Kidney epithelial cell (primary cell): ENCODE data around the gene STRA8. TPM values are rescaled to one million over a fixed set of nuclear protein-coding genes. Genes with fewer than 3 reads are reported as not detected.

Experiments
- DNase-seq: peaks from one replicate; pipeline ENCODE4 v3.0.0-alpha.2; 2010; ENCODE audit warnings: low read depth
- H3K27me3 ChIP-seq: 2 replicates; pipeline ENCODE4 v1.6.0; 2011; ENCODE audit warnings: low read length; ENCODE audit not compliant: control insufficient read depth, insufficient read depth
- H3K36me3 ChIP-seq: 2 replicates; pipeline ENCODE4 v1.5.1; 2011; ENCODE audit warnings: low read length; ENCODE audit not compliant: control insufficient read depth, insufficient read depth
- H3K4me3 ChIP-seq: 2 replicates; pipeline ENCODE4 v1.5.1; 2011; ENCODE audit warnings: low read depth, mild to moderate bottlenecking, control low read depth, low read length
- total RNA-seq: library from RNA; depleted of rRNA; stranded (reverse); fragments of >200 nt; gene quantifications from 2 replicates; pipeline ENCODE4 v1.2.3, GENCODE V29; 2015
- TF ChIP-seq, protein P1 (sequence below): IDR thresholded peaks from 2 replicates; pipeline ENCODE4 v1.5.1; 2011; ENCODE audit warnings: mild to moderate bottlenecking, moderate library complexity, low read length, control low read depth, inconsistent platforms; ENCODE audit not compliant: insufficient read depth, poor library complexity, severe bottlenecking

The STRA8 gene
- total RNA-seq, 1 donor from 2014 or later = not detected

GRCh38 chr7:135205850-135206249 is 27.8 kb upstream of the STRA8 start:
- TF ChIP-seq, protein P1, sequence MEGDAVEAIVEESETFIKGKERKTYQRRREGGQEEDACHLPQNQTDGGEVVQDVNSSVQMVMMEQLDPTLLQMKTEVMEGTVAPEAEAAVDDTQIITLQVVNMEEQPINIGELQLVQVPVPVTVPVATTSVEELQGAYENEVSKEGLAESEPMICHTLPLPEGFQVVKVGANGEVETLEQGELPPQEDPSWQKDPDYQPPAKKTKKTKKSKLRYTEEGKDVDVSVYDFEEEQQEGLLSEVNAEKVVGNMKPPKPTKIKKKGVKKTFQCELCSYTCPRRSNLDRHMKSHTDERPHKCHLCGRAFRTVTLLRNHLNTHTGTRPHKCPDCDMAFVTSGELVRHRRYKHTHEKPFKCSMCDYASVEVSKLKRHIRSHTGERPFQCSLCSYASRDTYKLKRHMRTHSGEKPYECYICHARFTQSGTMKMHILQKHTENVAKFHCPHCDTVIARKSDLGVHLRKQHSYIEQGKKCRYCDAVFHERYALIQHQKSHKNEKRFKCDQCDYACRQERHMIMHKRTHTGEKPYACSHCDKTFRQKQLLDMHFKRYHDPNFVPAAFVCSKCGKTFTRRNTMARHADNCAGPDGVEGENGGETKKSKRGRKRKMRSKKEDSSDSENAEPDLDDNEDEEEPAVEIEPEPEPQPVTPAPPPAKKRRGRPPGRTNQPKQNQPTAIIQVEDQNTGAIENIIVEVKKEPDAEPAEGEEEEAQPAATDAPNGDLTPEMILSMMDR = no peak
- DNase-seq = no peak
- Histone ChIP-seq H3K4me3 (no peak overlapping the region), H3K27me3 (no peaks in the 10 kb centered on the region), H3K36me3 (peaks cover 4% of the 10 kb centered on the region)

GRCh38 chr7:135206941-135207391 is 26.7 kb upstream of the STRA8 start:
- H3K27me3 ChIP-seq = no peaks in the 10 kb centered on the region
- DNase-seq = no peak
- no peak overlapping the region for H3K4me3 ChIP-seq
- H3K36me3 ChIP-seq = peaks cover 4% of the 10 kb centered on the region
- TF ChIP-seq, protein P1 = no peak

DNA sequence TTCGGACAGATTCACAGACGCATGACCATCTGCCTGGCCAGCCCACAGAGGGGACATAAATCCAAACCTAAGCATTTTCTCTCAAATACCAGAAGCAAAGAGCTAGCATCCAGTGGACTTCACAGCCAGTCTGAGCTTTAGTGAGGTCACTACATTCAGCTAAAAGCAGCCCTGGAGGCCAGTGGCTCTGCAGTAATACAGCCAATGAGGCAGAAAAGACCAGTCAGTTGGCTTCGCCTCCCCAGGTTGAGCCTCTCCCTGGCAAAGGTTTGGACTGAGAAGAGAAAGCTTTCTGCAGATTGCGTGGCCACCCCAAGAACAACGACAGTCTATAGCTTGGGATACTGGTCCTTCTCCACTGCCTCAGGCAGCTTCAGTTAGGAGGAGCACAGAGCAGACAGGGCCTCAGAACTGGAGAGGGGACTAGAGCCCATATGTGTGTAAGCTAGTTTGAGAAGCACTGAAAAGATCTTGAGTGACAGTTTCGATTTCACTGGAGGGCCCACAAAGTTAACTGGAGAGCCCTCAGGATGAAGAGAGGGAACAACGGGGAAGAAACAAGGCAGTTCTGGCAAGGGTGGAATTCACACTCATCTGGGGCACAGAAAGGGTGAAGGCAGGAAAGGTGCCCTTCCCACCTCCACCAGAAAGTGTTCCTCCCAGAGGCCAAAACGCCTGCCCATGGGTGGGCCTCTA is 26.1 kb upstream of the STRA8 start:
- TF ChIP-seq, protein P1 = no peak
- no peak overlapping the region for H3K4me3 ChIP-seq
- peaks cover 4% of the 10 kb centered on the region for H3K36me3 ChIP-seq
- H3K27me3 ChIP-seq = no peaks in the 10 kb centered on the region
- DNase-seq = no peak

- H3K4me3 ChIP-seq = peak overlapping the region; percentile 21
- TF ChIP-seq, protein P1 = no peak
- DNase-seq = peak; percentile 62
- H3K36me3 ChIP-seq = peaks cover 4% of the 10 kb centered on the region
- H3K27me3 ChIP-seq = no peaks in the 10 kb centered on the region
Observed at GRCh38 chr7:135208102-135208793, 25.4 kb upstream of the STRA8 start.

GRCh38 chr7:135209225-135209834 is 24.3 kb upstream of the STRA8 start:
- DNase-seq = no peak
- Histone ChIP-seq H3K36me3 (peaks cover 2% of the 10 kb centered on the region), H3K27me3 (no peaks in the 10 kb centered on the region), H3K4me3 (no peak overlapping the region)
- TF ChIP-seq, protein P1 = no peak
